K562 (cell line): ENCODE measurements around the gene SPRED2. TPM values are rescaled to one million over a fixed set of nuclear protein-coding genes. Genes with fewer than 3 reads are reported as not detected.
A peak's percentile ranks its signal among the peaks of the same experiment; 100 is the strongest.

ENCODE experiments used
- ATAC-seq: fragments of 200-7000 bp; cut with Tn5 transposase; 3 replicates; pipeline ENCODE4 v1.9.1; 2020; ENCODE audit warnings: moderate library complexity
- BruUV-seq: library from RNA; stranded (reverse); fragments of 400-500 nt; replicated peaks from 2 replicates; lab custom pipeline; 2021; lab: Mats Ljungman, UMichigan
- CTCF ChIA-PET: fragments of 300-600 bp; formaldehyde crosslinking; extraction: SDS; loops from one replicate; lab custom pipeline; 2021; ENCODE audit warnings: low intra/inter-chr PET ratio; lab: Yijun Ruan, JAX
- POLR2A ChIA-PET: fragments of 300-600, 350-650 bp; sonication (Branson Sonifier 250); formaldehyde crosslinking; extraction: SDS; loops from one replicate; lab custom pipeline; 2021; ENCODE audit warnings: antibody characterized with exemption, inconsistent platforms; lab: Yijun Ruan, JAX
- DNase-seq, 4 experiments: peaks; one replicate each; pipeline versions ENCODE4 v3.0.0 to v3.0.0-alpha.2; 2011 to 2018; ENCODE audit warnings: low spot score in 3 of 4, mixed read lengths in 3 of 4; ENCODE audit errors: extremely low read depth in 1 of 4
- FAIRE-seq: peaks from 2 replicates; lab custom pipeline; 2011; peaks lifted over from hg19 to GRCh38; lab: Jason Lieb, UNC
- H2AFZ ChIP-seq: 2 replicates; pipeline ENCODE4 v1.6.0; 2011; ENCODE audit warnings: low read depth, low read length, control low read depth, inconsistent platforms
- H3K27ac ChIP-seq: fragments of 200-600 bp; 3 replicates; pipeline ENCODE4 v1.8.0; 2011; ENCODE audit warnings: low read depth, mild to moderate bottlenecking, control low read depth, inconsistent platforms, low read length, moderate library complexity, mixed read lengths; ENCODE audit errors: extremely low read depth
- H3K27me3 ChIP-seq, 2 experiments: fragments of 300-600 bp in 1 of 2; 2 replicates in 1 of 2; 3 replicates in 1 of 2; pipeline versions ENCODE4 v1.6.0 to v1.8.0; 2011; ENCODE audit warnings: inconsistent platforms in 2 of 2, low read length in 2 of 2, mild to moderate bottlenecking in 1 of 2, mixed read lengths in 1 of 2, moderate library complexity in 1 of 2; ENCODE audit not compliant: control insufficient read depth in 2 of 2, insufficient read depth in 2 of 2
- H3K36me3 ChIP-seq: fragments of 300-600 bp; 3 replicates; pipeline ENCODE4 v1.8.0; 2011; ENCODE audit warnings: mild to moderate bottlenecking, low read length, inconsistent platforms; ENCODE audit not compliant: control insufficient read depth, insufficient read depth
- H3K4me1 ChIP-seq, 2 experiments: fragments of 200-600 bp in 1 of 2; replicated peaks in 1 of 2; 2 replicates in 1 of 2; 3 replicates in 1 of 2; pipeline versions ENCODE4 v1.5.1 to v1.8.0; 2011; ENCODE audit warnings: inconsistent platforms in 2 of 2, low read length in 2 of 2, mild to moderate bottlenecking in 1 of 2, mixed read lengths in 1 of 2, moderate library complexity in 1 of 2; ENCODE audit not compliant: control insufficient read depth in 2 of 2, insufficient read depth in 2 of 2
- H3K4me2 ChIP-seq: 2 replicates; pipeline ENCODE4 v1.6.1; 2011; ENCODE audit warnings: low read length, control low read depth, inconsistent platforms, mixed read lengths; ENCODE audit not compliant: insufficient read depth
- H3K4me3 ChIP-seq: fragments of 200-600 bp; sonication (generic), shearing (Covaris generic); 2 replicates; pipeline ENCODE4 v1.5.1; 2016; ENCODE audit warnings: control low read depth, inconsistent platforms
- H3K79me2 ChIP-seq: fragments of 200-600 bp; 3 replicates; pipeline ENCODE4 v1.8.0; 2011; ENCODE audit warnings: low read length, inconsistent platforms; ENCODE audit not compliant: control insufficient read depth, insufficient read depth
- H3K9ac ChIP-seq, 2 experiments: 2 replicates each; pipeline versions ENCODE4 v1.6.0 to v1.6.1; 2011; ENCODE audit warnings: low read depth in 2 of 2, low read length in 2 of 2, control low read depth in 1 of 2, inconsistent platforms in 1 of 2, mild to moderate bottlenecking in 1 of 2, mixed read lengths in 1 of 2; ENCODE audit not compliant: insufficient read depth in 1 of 2
- H3K9me1 ChIP-seq: one replicate; pipeline ENCODE4 v1.6.0; 2011; ENCODE audit warnings: inconsistent platforms, mild to moderate bottlenecking, low read length, moderate library complexity; ENCODE audit not compliant: control insufficient read depth, insufficient read depth
- H3K9me3 ChIP-seq: replicated peaks from 2 replicates; pipeline ENCODE4 v1.5.1; 2011; ENCODE audit warnings: low read depth, low read length, inconsistent platforms; ENCODE audit not compliant: control insufficient read depth, insufficient read depth
- H4K20me1 ChIP-seq: replicated peaks from 2 replicates; pipeline ENCODE4 v1.6.1; 2011; ENCODE audit warnings: low read length, inconsistent platforms, mixed read lengths; ENCODE audit not compliant: control insufficient read depth, insufficient read depth
- BCOR ChIP-seq: fragments of 450-650 bp; IDR thresholded peaks from 2 replicates; pipeline ENCODE4 v1.6.1; 2016
- CBX1 ChIP-seq: sonication (generic); IDR thresholded peaks from 2 replicates; pipeline ENCODE4 v1.6.1; 2016; ENCODE audit warnings: antibody characterized with exemption, low read depth, mild to moderate bottlenecking
- ELF1 ChIP-seq: fragments of 200-800 bp; sonication (Bioruptor generic); IDR thresholded peaks from 2 replicates; pipeline ENCODE4 v1.6.1; 2016; ENCODE audit warnings: missing genetic modification characterization, missing compliant biosample characterization
- GABPA ChIP-seq: fragments of 200-800 bp; sonication (Bioruptor generic); conservative IDR thresholded peaks from 2 replicates; pipeline ENCODE4 v1.6.1; 2016; ENCODE audit warnings: low read depth, missing genetic modification characterization, missing compliant biosample characterization
- KDM1A ChIP-seq, 2 experiments: fragments of 450-650 bp; IDR thresholded peaks; 2 replicates each; pipeline ENCODE4 v1.6.1; 2016; ENCODE audit warnings: mild to moderate bottlenecking in 2 of 2
- MEF2D ChIP-seq: conservative IDR thresholded peaks from 2 replicates; pipeline ENCODE4 v1.6.1; 2016; ENCODE audit warnings: low read depth, missing genetic modification characterization, missing compliant biosample characterization
- NCOA1 ChIP-seq: fragments of 450-650 bp; IDR thresholded peaks from 2 replicates; pipeline ENCODE4 v1.6.1; 2016; ENCODE audit warnings: low read depth
- RBM25 ChIP-seq: fragments of 200-400 bp; formaldehyde crosslinking; IDR thresholded peaks from 2 replicates; pipeline ENCODE4 v1.6.1; 2018; ENCODE audit warnings: low read length, low read depth, moderate library complexity; ENCODE audit not compliant: severe bottlenecking
- SNRNP70 ChIP-seq: fragments of 200-400 bp; formaldehyde crosslinking; optimal IDR thresholded peaks from 2 replicates; pipeline ENCODE3; 2017; ENCODE audit warnings: low read depth, low read length
- ZNF253 ChIP-seq: fragments of 250-450 bp; sonication (Bioruptor Pico); conservative IDR thresholded peaks from 2 replicates; pipeline ENCODE4 v1.6.1; 2021; ENCODE audit warnings: mild to moderate bottlenecking
- WGBS: fragments of 100-300 bp; shearing (Covaris generic); methylation state at CpG from one replicate; pipeline ENCODE4 v1.1.6; 2016; ENCODE audit warnings: low coverage, mixed read lengths; ENCODE audit not compliant: insufficient coverage; ENCODE audit errors: missing lambda C conversion rate; 5-methylcytosine and 5-hydroxymethylcytosine counted together
- in situ Hi-C: fragments of 300-500 bp; cut with MboI; formaldehyde crosslinking; loops from 4 replicates; pipeline ENCODE4 v1.15.0; 2018; ENCODE audit warnings: inconsistent platforms, mixed read lengths
- intact Hi-C: fragments of 100-400 bp; cut with micrococcal nuclease; formaldehyde crosslinking; loops from 2 replicates; pipeline ENCODE4 v1.14.2; 2022
- polyA plus RNA-seq, 8 experiments: library from polyadenylated mRNA; depleted of rRNA in 4 of 8; stranded (reverse) in 5 of 8; unstranded in 3 of 8; fragments of >200 nt; fragmentation: Nextera tagmentation in 2 of 8; fragmentation: Illumina TruSeq in 1 of 8; extraction: Ambion mirVana in 2 of 8; extraction: Trizol in 1 of 8; gene quantifications; 2 replicates each; pipeline versions ENCODE4 v1.2.1 to v1.2.3, GENCODE V29; 2011 to 2014; ENCODE audit warnings: inconsistent platforms in 1 of 8, missing spikeins in 1 of 8
- total RNA-seq, 7 experiments: library from RNA; depleted of rRNA in 6 of 7; stranded (reverse); fragments of >200 nt in 6 of 7; fragmentation: Illumina TruSeq in 2 of 7; extraction: Trizol in 2 of 7; gene quantifications; 2 replicates each; pipeline versions ENCODE4 v1.2.1 to v1.2.3, GENCODE V29; 2011 to 2021; ENCODE audit warnings: low replicate concordance in 1 of 7

SPRED2 gene
- total and polyA plus RNA-seq, 9 of the 15 experiments (the other 6 are each of a cell fraction or from before 2014, with no cell fraction given), result 4.6 to 50.8 (median 14.1) TPM

DNA sequence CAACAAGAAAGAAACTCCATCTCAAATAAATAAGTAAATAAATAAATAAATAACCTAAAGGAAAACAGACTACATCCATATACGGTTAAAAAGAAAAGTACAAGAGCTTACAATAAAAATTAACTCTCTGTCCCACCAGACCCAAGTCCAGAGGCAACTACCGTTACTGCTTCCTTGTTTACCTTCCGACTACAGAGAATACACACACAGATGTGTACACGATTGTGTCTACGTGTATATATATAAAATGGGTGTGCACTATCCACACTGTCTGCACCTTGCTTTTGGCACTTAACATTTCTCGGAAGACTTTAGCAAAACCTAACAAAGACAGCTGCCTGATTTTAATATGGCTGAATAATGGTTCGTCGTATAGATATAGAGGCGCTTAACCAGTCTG lies 134.9 kb downstream of the SPRED2 start:
- WGBS, result 85% methylated on average over 9 of the region's 9 CpGs
- H3K4me2 ChIP-seq, result no peak overlapping the region
- H3K9me1 ChIP-seq, result no peaks in the 10 kb centered on the region
- ChIA-PET POLR2A (interaction anchor here (0.6 to 1.3 kb wide), 2 partner anchors 9 to 600 kb away, joined by 3 to 4 read pairs; no protein-coding TSS in a partner anchor), CTCF (no interaction called here)
- intact Hi-C loops (no loop called here), in situ Hi-C loops (no loop called here)
- ATAC-seq (no peak), FAIRE-seq (no peak), DNase-seq (no peak)
- no peaks in the 10 kb centered on the region for H3K36me3 ChIP-seq
- BruUV-seq, result no TSS peak
- H3K4me1 ChIP-seq, result peaks cover 36 to 38% of the 10 kb centered on the region in 2 experiments
- no peak overlapping the region for H3K4me3 ChIP-seq
- TF ChIP-seq SNRNP70 (no peak), MEF2D (tag) (no peak), GABPA (tag) (no peak), ZNF253 (CRISPR knock-in tag) (no peak)
- H3K9me3 ChIP-seq, result no peaks in the 10 kb centered on the region
- no peak overlapping the region for H3K27ac ChIP-seq
- H2AFZ ChIP-seq, result no peak overlapping the region
- no peaks in the 10 kb centered on the region for H3K79me2 ChIP-seq
- H3K9ac ChIP-seq, result no peak overlapping the region
- H3K27me3 ChIP-seq, result no peaks in the 10 kb centered on the region
- no peaks in the 10 kb centered on the region for H4K20me1 ChIP-seq

DNA sequence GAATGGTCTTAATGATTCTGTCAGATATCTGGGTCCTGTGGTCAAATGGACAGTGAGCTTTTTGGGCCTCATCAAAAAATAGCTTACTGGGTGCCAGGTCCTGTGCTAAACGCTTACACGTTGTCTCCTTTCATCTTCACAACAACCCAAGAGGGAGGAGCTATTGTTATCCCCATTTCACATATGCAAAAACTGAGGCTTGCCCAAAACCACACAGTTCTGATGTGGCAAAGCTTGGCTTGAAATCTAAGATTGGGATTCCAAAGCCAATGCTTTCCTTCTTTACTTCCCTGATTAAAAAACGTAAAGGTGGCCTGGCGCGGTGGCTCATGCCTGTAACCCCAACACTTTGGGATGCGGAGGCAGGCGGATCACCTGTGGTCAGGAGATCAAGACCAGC lies 135.4 kb downstream of the SPRED2 start:
- H3K4me2 ChIP-seq, result no peak overlapping the region
- no peaks in the 10 kb centered on the region for H4K20me1 ChIP-seq
- TF ChIP-seq KDM1A (IDR thresholded peaks at IDR 0.05), result 0 out of 4 replicates have a peak, but pooled peaks of 1 of the 2 experiments have one; percentile 28
- TF ChIP-seq NCOA1, result no peak
- TF ChIP-seq ELF1 (tag), result no peak
- peak; percentile 74 for TF ChIP-seq RBM25
- 0 out of 2 replicates have a peak, but pooled peaks have one; percentile 28 for TF ChIP-seq CBX1
- TF ChIP-seq BCOR, result peak; percentile 31; the same call in 1 of the 2 replicates
- H3K27ac ChIP-seq, result no peak overlapping the region
- no peak for DNase-seq
- no peak for ATAC-seq
- in situ Hi-C loops, result no loop called here
- H3K36me3 ChIP-seq, result no peaks in the 10 kb centered on the region
- ChIA-PET CTCF (no interaction called here), POLR2A (interaction anchor here (0.9 to 1.3 kb wide), 2 partner anchors 9 to 124 kb away, joined by 3 to 4 read pairs; no protein-coding TSS in a partner anchor)
- no TSS peak for BruUV-seq
- no peak overlapping the region for H2AFZ ChIP-seq
- H3K9me1 ChIP-seq, result no peaks in the 10 kb centered on the region
- H3K9me3 ChIP-seq, result no peaks in the 10 kb centered on the region
- no peak overlapping the region for H3K9ac ChIP-seq
- no peaks in the 10 kb centered on the region for H3K27me3 ChIP-seq
- H3K79me2 ChIP-seq, result no peaks in the 10 kb centered on the region
- intact Hi-C loops, result no loop called here
- FAIRE-seq, result no peak
- peaks cover 36 to 43% of the 10 kb centered on the region in 2 experiments for H3K4me1 ChIP-seq
- 76% methylated on average over 7 of the region's 7 CpGs for WGBS
- H3K4me3 ChIP-seq, result no peak overlapping the region
